ENCODE results near the gene TWF1.

GRCh38 chr12:43797561-43798217 is 8.4 kb downstream of the TWF1 start:
- TF ChIP-seq POLR2A (IDR thresholded peaks at IDR 0.05; ENCODE audit: low read depth, low read length), result no peak
- no peak for TF ChIP-seq CTCF (IDR thresholded peaks at IDR 0.05; ENCODE audit: extremely low read depth in 1 of 2, insufficient read depth in 1 of 2, low read depth in 1 of 2, low read length in 2 of 2)
- no peak for TF ChIP-seq POLR2AphosphoS5 (IDR thresholded peaks at IDR 0.05; ENCODE audit: insufficient read depth, low read depth, low read length)
- no peak for TF ChIP-seq EZH2 (IDR thresholded peaks at IDR 0.05; ENCODE audit: borderline replicate concordance, low read depth, low read length, severe bottlenecking)

Measured in endothelial cell of umbilical vein (primary cell).